Smooth muscle cell (in vitro differentiated cells): Measurements from ENCODE around the gene C9orf72. TPM values are rescaled to one million over a fixed set of nuclear protein-coding genes. Genes with fewer than 3 reads are reported as not detected.
A peak's percentile ranks its signal among the peaks of the same experiment; 100 is the strongest.

Source experiments
- DNase-seq: peaks from one replicate; lab custom pipeline; 2025; ENCODE audit not compliant: unreplicated experiment; lab: John Stamatoyannopoulos, UW
- H2AFZ ChIP-seq: fragments of 200-600 bp; sonication (generic); 2 replicates; pipeline ENCODE4 v1.6.0; 2016; ENCODE audit warnings: antibody characterized with exemption, low read depth, mild to moderate bottlenecking
- H3F3A ChIP-seq: fragments of 200-600 bp; sonication (generic); 2 replicates; pipeline ENCODE4 v1.6.0; 2017; ENCODE audit warnings: antibody characterized with exemption, low read depth
- H3K27ac ChIP-seq: fragments of 200-600 bp; sonication (generic); 2 replicates; pipeline ENCODE4 v1.5.1; 2016; ENCODE audit warnings: low read depth, mild to moderate bottlenecking
- H3K27me3 ChIP-seq: fragments of 200-600 bp; sonication (generic); 2 replicates; pipeline ENCODE4 v1.6.1; 2016; ENCODE audit warnings: low read depth, mild to moderate bottlenecking
- H3K36me3 ChIP-seq: fragments of 200-600 bp; sonication (generic); 2 replicates; pipeline ENCODE4 v1.5.1; 2016; ENCODE audit warnings: low read depth
- H3K4me1 ChIP-seq: fragments of 200-600 bp; sonication (generic); 2 replicates; pipeline ENCODE4 v1.5.1; 2016; ENCODE audit warnings: low read depth
- H3K4me2 ChIP-seq: fragments of 200-600 bp; sonication (generic); 2 replicates; pipeline ENCODE4 v1.6.0; 2016; ENCODE audit warnings: mild to moderate bottlenecking
- H3K4me3 ChIP-seq: fragments of 200-600 bp; sonication (generic); 2 replicates; pipeline ENCODE4 v1.5.1; 2016; ENCODE audit warnings: mild to moderate bottlenecking
- H3K79me2 ChIP-seq: fragments of 200-600 bp; sonication (generic); 2 replicates; pipeline ENCODE4 v1.6.0; 2016; ENCODE audit warnings: low read depth, mild to moderate bottlenecking
- H3K9ac ChIP-seq: fragments of 200-600 bp; sonication (generic); 2 replicates; pipeline ENCODE4 v1.6.0; 2016; ENCODE audit warnings: low read depth
- H3K9me3 ChIP-seq: fragments of 200-600 bp; sonication (generic); replicated peaks from 2 replicates; pipeline ENCODE4 v1.5.1; 2016; ENCODE audit warnings: low read depth
- H4K20me1 ChIP-seq: fragments of 200-600 bp; sonication (generic); 2 replicates; pipeline ENCODE4 v1.6.0; 2016; ENCODE audit warnings: low read depth
- WGBS: methylation state at CpG from one replicate; pipeline ENCODE4 v1.1.7; 2016; ENCODE audit warnings: low lambda C conversion rate; 5-methylcytosine and 5-hydroxymethylcytosine counted together
- polyA plus RNA-seq: library from polyadenylated mRNA; unstranded; fragments of >200 nt; fragmentation: Nextera tagmentation; extraction: Ambion mirVana; gene quantifications from 2 replicates; pipeline ENCODE4 v1.2.1, GENCODE V29; 2016
- total RNA-seq: library from RNA; depleted of rRNA; stranded (reverse); fragments of >200 nt; gene quantifications from 2 replicates; pipeline ENCODE4 v1.2.3, GENCODE V29; 2014
- TF ChIP-seq, protein P1 (sequence below): fragments of 200-600 bp; sonication (generic); IDR thresholded peaks from 2 replicates; pipeline ENCODE4 v1.5.1; 2017; ENCODE audit warnings: borderline replicate concordance, mild to moderate bottlenecking, antibody characterized with exemption; ENCODE audit not compliant: insufficient read depth, poor library complexity, severe bottlenecking

The C9orf72 gene
- total and polyA plus RNA-seq, 2 experiments from 2014 or later = 8.2 to 12.5 TPM

DNA sequence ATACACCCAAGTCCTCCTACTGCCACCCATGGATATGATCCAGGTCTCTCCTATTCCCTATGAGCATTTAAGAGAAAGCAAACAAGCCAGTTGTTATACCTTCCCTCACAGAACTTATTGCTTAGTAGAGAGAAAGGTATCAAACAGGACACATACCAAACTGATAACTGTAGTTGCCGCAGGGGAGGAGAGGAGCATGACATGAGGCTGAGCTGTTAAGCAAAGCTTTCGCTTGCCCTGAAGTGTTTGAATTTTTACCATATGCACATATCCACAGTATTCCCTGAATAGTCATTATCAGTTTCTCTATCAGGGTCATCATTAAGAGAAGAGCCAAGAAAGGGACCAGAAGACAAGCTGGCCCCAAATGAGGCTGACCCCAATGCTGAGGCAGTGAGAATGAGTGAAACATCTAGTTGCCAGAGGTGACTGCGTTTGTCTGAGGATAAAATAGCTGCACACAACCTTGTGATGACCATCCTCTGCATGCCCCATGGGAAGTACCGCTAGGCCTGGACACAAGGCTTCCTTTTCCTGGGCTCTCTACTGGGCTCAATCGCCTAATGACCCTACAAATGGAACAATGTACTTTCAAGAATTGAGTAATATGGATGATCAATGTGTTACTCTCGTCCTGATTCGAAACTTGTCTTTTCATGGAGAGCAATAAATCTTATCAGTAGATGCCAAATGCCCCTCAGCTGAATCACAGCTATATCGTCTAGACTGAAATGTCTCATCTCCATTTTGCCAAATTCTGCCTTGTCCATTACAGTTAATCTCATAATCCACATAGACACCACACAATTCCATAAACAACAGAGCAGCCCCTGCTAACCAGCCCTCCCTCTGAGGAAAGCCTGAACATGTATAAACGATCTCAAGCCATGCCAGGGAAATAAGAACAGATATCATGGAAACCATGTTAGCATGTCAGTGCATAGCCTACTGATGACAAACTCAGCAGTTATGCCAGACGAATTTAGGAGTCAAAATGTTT lies 53.5 kb downstream of the C9orf72 start:
- no peaks in the 10 kb centered on the region for H3K9me3 ChIP-seq
- H3K36me3 ChIP-seq = no peaks in the 10 kb centered on the region
- peak overlapping the region; percentile 95 for H3K27ac ChIP-seq
- H3F3A ChIP-seq = peaks cover 6% of the 10 kb centered on the region
- peaks cover 6% of the 10 kb centered on the region for H3K4me1 ChIP-seq
- no peak overlapping the region for H2AFZ ChIP-seq
- DNase-seq = no peak
- H3K9ac ChIP-seq = peak overlapping the region; percentile 85
- peak overlapping the region; percentile 66 for H3K4me2 ChIP-seq
- peaks cover 7% of the 10 kb centered on the region for H3K79me2 ChIP-seq
- no peak overlapping the region for H3K4me3 ChIP-seq
- H4K20me1 ChIP-seq = no peaks in the 10 kb centered on the region
- 26% methylated on average over 10 of the region's 10 CpGs for WGBS
- H3K27me3 ChIP-seq = no peaks in the 10 kb centered on the region
- TF ChIP-seq, protein P1, sequence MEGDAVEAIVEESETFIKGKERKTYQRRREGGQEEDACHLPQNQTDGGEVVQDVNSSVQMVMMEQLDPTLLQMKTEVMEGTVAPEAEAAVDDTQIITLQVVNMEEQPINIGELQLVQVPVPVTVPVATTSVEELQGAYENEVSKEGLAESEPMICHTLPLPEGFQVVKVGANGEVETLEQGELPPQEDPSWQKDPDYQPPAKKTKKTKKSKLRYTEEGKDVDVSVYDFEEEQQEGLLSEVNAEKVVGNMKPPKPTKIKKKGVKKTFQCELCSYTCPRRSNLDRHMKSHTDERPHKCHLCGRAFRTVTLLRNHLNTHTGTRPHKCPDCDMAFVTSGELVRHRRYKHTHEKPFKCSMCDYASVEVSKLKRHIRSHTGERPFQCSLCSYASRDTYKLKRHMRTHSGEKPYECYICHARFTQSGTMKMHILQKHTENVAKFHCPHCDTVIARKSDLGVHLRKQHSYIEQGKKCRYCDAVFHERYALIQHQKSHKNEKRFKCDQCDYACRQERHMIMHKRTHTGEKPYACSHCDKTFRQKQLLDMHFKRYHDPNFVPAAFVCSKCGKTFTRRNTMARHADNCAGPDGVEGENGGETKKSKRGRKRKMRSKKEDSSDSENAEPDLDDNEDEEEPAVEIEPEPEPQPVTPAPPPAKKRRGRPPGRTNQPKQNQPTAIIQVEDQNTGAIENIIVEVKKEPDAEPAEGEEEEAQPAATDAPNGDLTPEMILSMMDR = no peak

DNA sequence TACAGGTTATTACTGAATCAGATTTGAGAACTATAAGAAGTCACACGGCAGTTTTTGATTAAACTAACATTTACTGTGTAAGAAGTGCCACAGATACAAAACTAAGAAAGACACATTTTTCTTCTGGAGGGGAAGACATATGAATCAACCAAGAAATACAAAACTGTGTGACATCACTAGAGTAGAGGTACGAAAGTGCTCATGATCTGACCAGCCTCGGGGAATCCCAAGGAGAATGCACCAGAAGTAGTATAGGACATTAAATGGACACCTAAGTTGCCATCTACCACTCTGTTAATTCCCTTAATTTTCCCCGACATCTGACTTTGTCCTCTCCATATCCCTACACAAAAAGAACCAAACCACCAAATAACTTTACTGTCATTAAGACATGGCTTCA lies 54.5 kb downstream of the C9orf72 start:
- peaks cover 6% of the 10 kb centered on the region for H3K79me2 ChIP-seq
- H3K4me3 ChIP-seq = no peak overlapping the region
- H3K9me3 ChIP-seq = no peaks in the 10 kb centered on the region
- peak overlapping the region; percentile 85 for H3K9ac ChIP-seq
- no peak overlapping the region for H3K4me2 ChIP-seq
- H4K20me1 ChIP-seq = no peaks in the 10 kb centered on the region
- H2AFZ ChIP-seq = no peak overlapping the region
- H3F3A ChIP-seq = peaks cover 6% of the 10 kb centered on the region
- no peaks in the 10 kb centered on the region for H3K27me3 ChIP-seq
- DNase-seq = no peak
- peaks cover 6% of the 10 kb centered on the region for H3K4me1 ChIP-seq
- no peaks in the 10 kb centered on the region for H3K36me3 ChIP-seq
- TF ChIP-seq, protein P1 = no peak
- peak overlapping the region; percentile 95 for H3K27ac ChIP-seq
- WGBS = 89% methylated on average over 4 of the region's 4 CpGs

DNA sequence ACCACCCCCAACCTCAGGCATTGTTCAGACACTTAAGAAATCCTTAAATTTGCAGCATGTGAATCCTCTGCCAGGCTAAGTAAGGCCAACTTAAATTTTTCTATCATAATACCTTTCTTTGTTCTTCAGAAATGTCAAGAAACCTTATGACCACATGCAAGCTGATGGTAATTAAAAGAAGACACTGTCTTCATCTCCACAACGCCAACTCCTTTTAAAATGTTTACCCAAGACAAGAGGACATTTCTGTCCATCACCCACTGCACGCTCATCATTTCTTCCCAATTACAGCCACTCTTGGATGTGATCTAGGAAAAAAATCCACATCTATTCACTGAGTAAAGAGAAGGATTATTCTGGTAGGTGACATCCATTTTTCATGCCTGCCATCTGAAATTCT lies 55.3 kb downstream of the C9orf72 start:
- no peaks in the 10 kb centered on the region for H3K9me3 ChIP-seq
- TF ChIP-seq, protein P1 = no peak
- H3K4me3 ChIP-seq = no peak overlapping the region
- no peak overlapping the region for H2AFZ ChIP-seq
- H3K27me3 ChIP-seq = no peaks in the 10 kb centered on the region
- DNase-seq = no peak
- H3K4me2 ChIP-seq = no peak overlapping the region
- peaks cover 6% of the 10 kb centered on the region for H3F3A ChIP-seq
- no peak overlapping the region for H3K9ac ChIP-seq
- no peaks in the 10 kb centered on the region for H3K79me2 ChIP-seq
- peaks cover 4% of the 10 kb centered on the region for H3K4me1 ChIP-seq
- H3K36me3 ChIP-seq = no peaks in the 10 kb centered on the region
- no peaks in the 10 kb centered on the region for H4K20me1 ChIP-seq
- H3K27ac ChIP-seq = peak overlapping the region; percentile 95
- WGBS = 90% methylated on average over 2 of the region's 2 CpGs
